ENCODE measurements around the gene HIP1.
"Not testable (repeated sequence)": the region's sequence is repeated elsewhere in the genome, so short reads cannot be mapped to it uniquely, and the experiment has no call there.

HIP1 gene

GRCh38 chr7:75716992-75717626 is 21.6 kb downstream of the HIP1 start:
- no peak for DNase-seq (ENCODE audit: low read depth, low spot score)

GRCh38 chr7:75715864-75716263 is 22.9 kb downstream of the HIP1 start:
- no peak for DNase-seq (ENCODE audit: low read depth, low spot score)

GRCh38 chr7:75712517-75713361 is 26.0 kb downstream of the HIP1 start:
- DNase-seq (ENCODE audit: low read depth, low spot score) = no peak

GRCh38 chr7:75711656-75712514 is 26.9 kb downstream of the HIP1 start:
- DNase-seq (ENCODE audit: low read depth, low spot score) = no peak

- DNase-seq (ENCODE audit: low read depth, low spot score) = no peak
These were observed 27.7 kb downstream of the HIP1 start for GRCh38 chr7:75711076-75711475.

- no peak for DNase-seq (ENCODE audit: low read depth, low spot score)
These were observed 33.8 kb downstream of the HIP1 start for GRCh38 chr7:75704928-75705327.

- no peak for DNase-seq (ENCODE audit: low read depth, low spot score)
These were observed 36.2 kb downstream of the HIP1 start for GRCh38 chr7:75702515-75702914.

- no peak for DNase-seq (ENCODE audit: low read depth, low spot score)
These were observed 38.7 kb downstream of the HIP1 start for GRCh38 chr7:75699993-75700392.

- no peak for DNase-seq (ENCODE audit: low read depth, low spot score)
These were observed 40.4 kb downstream of the HIP1 start for GRCh38 chr7:75698358-75698757.

GRCh38 chr7:75696263-75697037 is 42.3 kb downstream of the HIP1 start:
- DNase-seq (ENCODE audit: low read depth, low spot score) = no peak

GRCh38 chr7:75694638-75695399 is 43.9 kb downstream of the HIP1 start:
- DNase-seq (ENCODE audit: low read depth, low spot score) = no peak

GRCh38 chr7:75693668-75694067 is 45.1 kb downstream of the HIP1 start:
- not testable (repeated sequence) for DNase-seq (ENCODE audit: low read depth, low spot score)

- no peak for DNase-seq (ENCODE audit: low read depth, low spot score)
These were observed 46.8 kb downstream of the HIP1 start for GRCh38 chr7:75691793-75692543.

GRCh38 chr7:75690121-75690523 is 48.6 kb downstream of the HIP1 start:
- DNase-seq (ENCODE audit: low read depth, low spot score) = no peak

GRCh38 chr7:75689246-75690099 is 49.3 kb downstream of the HIP1 start:
- DNase-seq (ENCODE audit: low read depth, low spot score) = no peak

GRCh38 chr7:75688200-75689136 is 50.3 kb downstream of the HIP1 start:
- no peak for DNase-seq (ENCODE audit: low read depth, low spot score)

- DNase-seq (ENCODE audit: low read depth, low spot score) = no peak
These were observed 51.3 kb downstream of the HIP1 start for GRCh38 chr7:75687246-75688088.
